ENCODE data around the gene LMO7. TPM values are rescaled to one million over a fixed set of nuclear protein-coding genes. Genes with fewer than 3 reads are reported as not detected.
A peak's percentile ranks its signal among the peaks of the same experiment; 100 is the strongest.

LMO7 gene
- total and polyA plus RNA-seq, 4 donors, result 10.8 to 32.0 (median 20.3) TPM

GRCh38 chr13:75850916-75851315 is 214.8 kb downstream of the LMO7 start:
- H3K4me1 ChIP-seq (ENCODE audit: control insufficient read depth, insufficient read depth, low read length), result no peaks in the 10 kb centered on the region
- H3K4me3 ChIP-seq (ENCODE audit: low read depth, low read length), result no peak overlapping the region
- no peaks in the 10 kb centered on the region for H3K27me3 ChIP-seq (ENCODE audit: control insufficient read depth, insufficient read depth, low read length)
- no peak overlapping the region for H3K27ac ChIP-seq (ENCODE audit: low read depth, low read length)
- DNase-seq (ENCODE audit: low read depth in 4 of 6, low spot score in 6 of 6), result no peak
- no peaks in the 10 kb centered on the region for H3K9me3 ChIP-seq (ENCODE audit: control insufficient read depth, insufficient read depth, low read length)
- 89% methylated on average over 1 of the region's 3 CpGs for WGBS (ENCODE audit: insufficient coverage)
- H3K36me3 ChIP-seq (ENCODE audit: control insufficient read depth, insufficient read depth, low read length), result peaks cover 3% of the 10 kb centered on the region

- H3K27ac ChIP-seq (ENCODE audit: low read depth, low read length), result no peak overlapping the region
- no peak for DNase-seq (ENCODE audit: low read depth in 4 of 6, low spot score in 6 of 6)
Measured at GRCh38 chr13:75855216-75855615, 219.1 kb downstream of the LMO7 start.

GRCh38 chr13:75855847-75856246 is 219.7 kb downstream of the LMO7 start:
- Histone ChIP-seq H3K4me1 (ENCODE audit: control insufficient read depth, insufficient read depth, low read length) (no peaks in the 10 kb centered on the region), H3K27me3 (ENCODE audit: control insufficient read depth, insufficient read depth, low read length) (no peaks in the 10 kb centered on the region), H3K9me3 (ENCODE audit: control insufficient read depth, insufficient read depth, low read length) (no peaks in the 10 kb centered on the region), H3K4me3 (ENCODE audit: low read depth, low read length) (no peak overlapping the region), H3K36me3 (ENCODE audit: control insufficient read depth, insufficient read depth, low read length) (peaks cover 3% of the 10 kb centered on the region), H3K27ac (ENCODE audit: low read depth, low read length) (no peak overlapping the region)
- DNase-seq (ENCODE audit: low read depth in 4 of 6, low spot score in 6 of 6), result no peak
- WGBS (ENCODE audit: insufficient coverage), result 91% methylated on average over 4 of the region's 4 CpGs

More at GRCh38 chr13:75855216-75855615, 219.1 kb downstream of the LMO7 start:
- 91% methylated on average over 6 of the region's 6 CpGs for WGBS (ENCODE audit: insufficient coverage)
- Histone ChIP-seq H3K9me3 (ENCODE audit: control insufficient read depth, insufficient read depth, low read length) (no peaks in the 10 kb centered on the region), H3K27me3 (ENCODE audit: control insufficient read depth, insufficient read depth, low read length) (no peaks in the 10 kb centered on the region), H3K36me3 (ENCODE audit: control insufficient read depth, insufficient read depth, low read length) (peaks cover 3% of the 10 kb centered on the region), H3K4me1 (ENCODE audit: control insufficient read depth, insufficient read depth, low read length) (no peaks in the 10 kb centered on the region), H3K4me3 (ENCODE audit: low read depth, low read length) (no peak overlapping the region)

DNA sequence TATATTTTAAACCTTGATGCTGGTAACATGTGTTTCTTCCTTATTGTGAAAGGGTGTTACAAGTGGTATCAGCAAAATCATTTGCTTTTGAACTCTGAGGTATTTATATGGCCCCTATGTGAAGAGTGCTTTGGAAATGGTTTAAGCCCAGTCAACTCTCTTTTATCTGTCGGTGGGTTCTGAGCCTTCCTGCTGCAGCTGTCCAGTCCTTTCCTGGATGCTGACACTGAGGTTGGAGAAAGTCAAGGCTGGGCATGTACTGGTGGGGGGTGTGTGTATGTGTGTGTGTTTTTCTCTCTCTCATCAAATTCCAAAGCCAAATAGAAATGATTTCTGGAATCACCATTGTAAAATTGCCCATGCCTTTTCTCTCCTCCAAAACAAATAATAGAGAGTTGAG is 221.2 kb downstream of the LMO7 start:
- H3K27me3 ChIP-seq (ENCODE audit: control insufficient read depth, insufficient read depth, low read length), result no peaks in the 10 kb centered on the region
- no peak for DNase-seq (ENCODE audit: low read depth in 4 of 6, low spot score in 6 of 6)

DNA sequence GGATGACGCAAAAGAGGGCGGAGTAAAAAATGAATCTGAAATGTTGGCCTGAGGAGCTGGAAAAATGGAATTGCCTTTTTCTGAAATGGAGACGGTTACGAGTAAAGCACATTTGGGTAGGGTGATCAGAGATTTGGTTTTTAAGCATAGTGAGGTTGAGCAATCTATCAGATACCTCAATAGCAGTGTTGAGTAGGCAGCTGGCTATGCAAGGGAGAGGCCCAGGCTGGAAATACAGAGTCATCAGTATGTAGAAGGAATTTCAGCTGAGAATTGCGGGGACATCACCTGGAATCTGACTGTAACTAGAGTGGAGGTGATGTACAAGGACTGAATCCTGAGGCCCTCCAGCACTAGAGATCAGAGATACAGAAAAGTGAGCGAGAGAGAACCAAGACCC is 224.8 kb downstream of the LMO7 start:
- DNase-seq (ENCODE audit: low read depth in 4 of 6, low spot score in 6 of 6), result no peak
- 96% methylated on average over 6 of the region's 6 CpGs for WGBS (ENCODE audit: insufficient coverage)
- no peaks in the 10 kb centered on the region for H3K36me3 ChIP-seq (ENCODE audit: control insufficient read depth, insufficient read depth, low read length)
- no peaks in the 10 kb centered on the region for H3K9me3 ChIP-seq (ENCODE audit: control insufficient read depth, insufficient read depth, low read length)
- no peak overlapping the region for H3K4me3 ChIP-seq (ENCODE audit: low read depth, low read length)
- H3K27me3 ChIP-seq (ENCODE audit: control insufficient read depth, insufficient read depth, low read length), result no peaks in the 10 kb centered on the region
- no peaks in the 10 kb centered on the region for H3K4me1 ChIP-seq (ENCODE audit: control insufficient read depth, insufficient read depth, low read length)
- no peak overlapping the region for H3K27ac ChIP-seq (ENCODE audit: low read depth, low read length)

More for the DNA sequence above, 221.2 kb downstream of the LMO7 start:
- Histone ChIP-seq H3K4me3 (ENCODE audit: low read depth, low read length) (no peak overlapping the region), H3K27ac (ENCODE audit: low read depth, low read length) (no peak overlapping the region), H3K36me3 (ENCODE audit: control insufficient read depth, insufficient read depth, low read length) (peaks cover 3% of the 10 kb centered on the region), H3K4me1 (ENCODE audit: control insufficient read depth, insufficient read depth, low read length) (no peaks in the 10 kb centered on the region), H3K9me3 (ENCODE audit: control insufficient read depth, insufficient read depth, low read length) (no peaks in the 10 kb centered on the region)
- WGBS (ENCODE audit: insufficient coverage), result no CpG with 5 or more reads among the region's 1 CpG

GRCh38 chr13:75861786-75862185 is 225.7 kb downstream of the LMO7 start:
- Histone ChIP-seq H3K27me3 (ENCODE audit: control insufficient read depth, insufficient read depth, low read length) (no peaks in the 10 kb centered on the region), H3K9me3 (ENCODE audit: control insufficient read depth, insufficient read depth, low read length) (no peaks in the 10 kb centered on the region), H3K4me1 (ENCODE audit: control insufficient read depth, insufficient read depth, low read length) (no peaks in the 10 kb centered on the region), H3K27ac (ENCODE audit: low read depth, low read length) (no peak overlapping the region), H3K36me3 (ENCODE audit: control insufficient read depth, insufficient read depth, low read length) (no peaks in the 10 kb centered on the region), H3K4me3 (ENCODE audit: low read depth, low read length) (no peak overlapping the region)
- no peak for DNase-seq (ENCODE audit: low read depth in 4 of 6, low spot score in 6 of 6)

GRCh38 chr13:75864718-75865117 is 228.6 kb downstream of the LMO7 start:
- WGBS (ENCODE audit: insufficient coverage), result 100% methylated on average over 2 of the region's 5 CpGs

GRCh38 chr13:75867379-75868117 is 231.4 kb downstream of the LMO7 start:
- Histone ChIP-seq H3K4me3 (ENCODE audit: low read depth, low read length) (no peak overlapping the region), H3K4me1 (ENCODE audit: control insufficient read depth, insufficient read depth, low read length) (no peaks in the 10 kb centered on the region), H3K36me3 (ENCODE audit: control insufficient read depth, insufficient read depth, low read length) (no peaks in the 10 kb centered on the region), H3K27ac (ENCODE audit: low read depth, low read length) (no peak overlapping the region), H3K27me3 (ENCODE audit: control insufficient read depth, insufficient read depth, low read length) (no peaks in the 10 kb centered on the region), H3K9me3 (ENCODE audit: control insufficient read depth, insufficient read depth, low read length) (no peaks in the 10 kb centered on the region)
- WGBS (ENCODE audit: insufficient coverage), result 100% methylated on average over 1 of the region's 9 CpGs
- DNase-seq (ENCODE audit: low read depth in 4 of 6, low spot score in 6 of 6), result no peak

More at GRCh38 chr13:75864718-75865117, 228.6 kb downstream of the LMO7 start:
- Histone ChIP-seq H3K4me3 (ENCODE audit: low read depth, low read length) (no peak overlapping the region), H3K4me1 (ENCODE audit: control insufficient read depth, insufficient read depth, low read length) (no peaks in the 10 kb centered on the region), H3K27ac (ENCODE audit: low read depth, low read length) (no peak overlapping the region), H3K36me3 (ENCODE audit: control insufficient read depth, insufficient read depth, low read length) (no peaks in the 10 kb centered on the region), H3K9me3 (ENCODE audit: control insufficient read depth, insufficient read depth, low read length) (no peaks in the 10 kb centered on the region), H3K27me3 (ENCODE audit: control insufficient read depth, insufficient read depth, low read length) (no peaks in the 10 kb centered on the region)
- no peak for DNase-seq (ENCODE audit: low read depth in 4 of 6, low spot score in 6 of 6)

- Histone ChIP-seq H3K36me3 (ENCODE audit: control insufficient read depth, insufficient read depth, low read length) (no peaks in the 10 kb centered on the region), H3K27ac (ENCODE audit: low read depth, low read length) (no peak overlapping the region), H3K4me3 (ENCODE audit: low read depth, low read length) (no peak overlapping the region), H3K4me1 (ENCODE audit: control insufficient read depth, insufficient read depth, low read length) (no peaks in the 10 kb centered on the region), H3K27me3 (ENCODE audit: control insufficient read depth, insufficient read depth, low read length) (no peaks in the 10 kb centered on the region), H3K9me3 (ENCODE audit: control insufficient read depth, insufficient read depth, low read length) (no peaks in the 10 kb centered on the region)
- no peak for DNase-seq (ENCODE audit: low read depth in 4 of 6, low spot score in 6 of 6)
- no CpG with 5 or more reads among the region's 4 CpGs for WGBS (ENCODE audit: insufficient coverage)
Measured at GRCh38 chr13:75869981-75870380, 233.9 kb downstream of the LMO7 start.

DNA sequence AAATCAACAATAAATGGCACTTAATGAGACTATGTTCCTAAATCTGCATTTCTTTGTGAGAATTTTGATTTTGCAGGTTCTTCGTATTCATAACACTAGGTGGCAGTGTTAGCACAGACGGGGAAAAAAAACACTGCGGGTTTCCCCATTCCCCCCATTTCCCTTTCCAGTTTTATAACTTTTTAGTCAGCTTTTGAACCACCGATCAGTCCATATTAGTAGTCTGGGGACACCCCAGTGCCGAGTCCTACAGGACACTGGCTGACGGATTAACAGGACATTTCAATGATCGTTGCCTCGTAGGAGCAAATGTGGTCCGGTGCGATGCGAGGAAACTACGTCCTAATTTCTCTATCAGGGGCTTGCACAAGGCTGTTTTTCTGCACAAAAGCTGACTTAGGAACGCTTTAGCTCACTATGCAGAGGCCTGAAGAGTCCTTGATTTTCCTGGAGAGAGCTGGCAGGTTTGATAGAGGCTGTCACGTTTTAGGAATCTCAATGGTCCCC is 234.3 kb downstream of the LMO7 start:
- peak overlapping the region; percentile 72 for H3K27ac ChIP-seq (ENCODE audit: low read depth, low read length)
- peak in 4 of 6 donors; percentile 29 to 79 (median 54) for DNase-seq (ENCODE audit: low read depth in 4 of 6, low spot score in 6 of 6)
- H3K36me3 ChIP-seq (ENCODE audit: control insufficient read depth, insufficient read depth, low read length), result no peaks in the 10 kb centered on the region
- H3K9me3 ChIP-seq (ENCODE audit: control insufficient read depth, insufficient read depth, low read length), result no peaks in the 10 kb centered on the region
- peak overlapping the region; percentile 42 for H3K4me3 ChIP-seq (ENCODE audit: low read depth, low read length)
- no peaks in the 10 kb centered on the region for H3K4me1 ChIP-seq (ENCODE audit: control insufficient read depth, insufficient read depth, low read length)
- 20% methylated on average over 9 of the region's 14 CpGs for WGBS (ENCODE audit: insufficient coverage)
- H3K27me3 ChIP-seq (ENCODE audit: control insufficient read depth, insufficient read depth, low read length), result no peaks in the 10 kb centered on the region
